Measurements from ENCODE around the gene TENT4A.

Gene TENT4A

DNA sequence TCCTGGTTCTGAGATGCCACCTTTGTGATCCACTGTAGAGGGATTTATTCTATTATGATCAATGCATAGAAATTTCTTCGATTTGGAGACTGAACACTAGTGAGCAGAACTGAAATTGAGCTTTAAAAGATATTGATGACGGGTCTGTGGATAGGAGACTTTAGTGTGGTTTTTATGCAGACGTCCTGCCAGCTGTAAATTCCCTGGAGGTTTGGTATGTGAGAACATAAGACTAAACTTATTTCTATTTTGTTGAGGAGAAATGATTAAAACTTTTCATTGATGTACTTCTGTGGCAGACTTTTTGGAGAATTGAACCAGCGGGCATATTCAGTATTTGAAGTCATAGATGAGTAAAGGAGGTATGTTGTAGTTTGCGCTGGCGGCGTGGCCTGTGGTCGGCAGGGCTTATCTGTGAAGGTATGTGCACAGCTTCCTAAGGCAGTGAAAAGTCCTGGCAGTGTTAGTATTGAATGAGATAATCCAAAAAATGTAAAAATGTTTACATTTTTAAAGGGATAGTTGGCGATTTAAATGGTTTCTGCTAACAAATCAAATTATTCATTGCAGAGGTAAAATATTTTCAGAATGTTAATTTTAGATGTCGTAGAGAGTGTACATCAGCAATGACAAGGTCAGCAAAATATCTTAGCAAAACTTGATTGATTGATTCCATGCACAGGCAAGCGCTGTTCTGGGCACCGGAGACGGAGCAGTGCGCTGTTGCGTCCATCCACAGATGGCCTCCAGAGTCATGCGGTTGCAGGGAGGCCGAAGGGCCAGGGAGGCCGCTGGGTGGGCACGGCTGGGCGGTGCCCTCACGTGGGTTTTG lies 20.4 kb downstream of the TENT4A start:
- DNase-seq: no peak

DNA sequence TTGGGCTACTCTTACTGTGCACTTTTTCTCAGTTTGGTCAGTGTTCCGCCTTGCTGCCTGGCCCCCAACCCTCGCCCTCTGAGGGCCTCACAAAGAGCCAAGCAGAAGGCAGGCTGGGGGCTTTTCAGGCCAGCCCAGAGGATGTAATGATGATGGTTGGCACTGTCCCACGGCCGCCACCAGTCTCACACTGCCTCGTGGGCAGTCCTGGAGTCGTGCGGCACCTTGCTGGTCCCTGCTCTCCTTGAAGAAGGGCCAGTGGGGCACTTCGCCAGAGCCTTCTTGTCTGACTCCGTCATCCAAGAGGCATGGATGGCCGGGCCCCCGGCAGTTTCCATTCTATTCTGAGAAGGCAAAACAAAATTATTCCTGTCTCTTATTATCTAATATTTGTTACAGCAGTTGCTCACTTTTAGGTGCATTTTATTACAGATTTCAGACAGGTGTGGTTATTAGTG lies 21.0 kb downstream of the TENT4A start:
- no peak for DNase-seq

DNA sequence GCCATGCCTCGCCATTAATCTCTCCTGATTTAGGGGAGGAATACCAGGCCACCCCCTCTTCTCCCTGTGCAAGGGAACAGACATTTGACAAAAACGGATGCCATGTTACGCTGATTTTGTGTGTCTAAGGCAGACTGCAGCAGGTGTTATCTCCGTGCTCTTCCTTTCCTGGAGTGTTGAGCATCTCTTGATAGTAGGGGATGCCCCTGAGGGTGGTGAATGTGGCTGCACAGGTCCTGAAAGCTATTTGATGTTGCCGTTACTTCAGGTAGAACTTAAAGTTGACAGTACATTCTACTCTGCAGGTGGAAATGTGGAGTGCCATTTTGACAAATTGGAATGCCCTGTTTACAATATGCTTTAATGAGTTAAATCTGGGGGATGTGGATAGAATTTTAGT lies 21.5 kb downstream of the TENT4A start:
- DNase-seq: no peak

DNA sequence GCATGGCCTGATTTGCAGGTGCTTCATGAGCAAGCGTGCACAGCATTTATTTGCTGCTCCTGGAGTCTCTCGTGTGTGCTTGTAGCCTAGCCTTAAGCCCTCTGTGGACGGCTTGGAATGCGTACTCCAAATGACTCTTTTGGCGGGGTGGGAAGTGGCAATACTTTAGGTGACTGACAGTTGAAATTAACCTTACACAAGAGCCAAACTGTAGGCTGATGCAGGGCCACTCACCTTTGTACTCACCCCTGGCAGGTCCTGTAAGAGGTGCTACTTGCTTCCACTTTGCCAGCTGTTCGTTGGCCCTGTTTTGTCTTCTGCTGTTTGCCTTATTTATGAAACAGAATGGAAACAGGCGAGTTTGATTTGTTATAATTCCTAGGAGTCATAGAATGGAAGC lies 22.9 kb downstream of the TENT4A start:
- DNase-seq: no peak

DNA sequence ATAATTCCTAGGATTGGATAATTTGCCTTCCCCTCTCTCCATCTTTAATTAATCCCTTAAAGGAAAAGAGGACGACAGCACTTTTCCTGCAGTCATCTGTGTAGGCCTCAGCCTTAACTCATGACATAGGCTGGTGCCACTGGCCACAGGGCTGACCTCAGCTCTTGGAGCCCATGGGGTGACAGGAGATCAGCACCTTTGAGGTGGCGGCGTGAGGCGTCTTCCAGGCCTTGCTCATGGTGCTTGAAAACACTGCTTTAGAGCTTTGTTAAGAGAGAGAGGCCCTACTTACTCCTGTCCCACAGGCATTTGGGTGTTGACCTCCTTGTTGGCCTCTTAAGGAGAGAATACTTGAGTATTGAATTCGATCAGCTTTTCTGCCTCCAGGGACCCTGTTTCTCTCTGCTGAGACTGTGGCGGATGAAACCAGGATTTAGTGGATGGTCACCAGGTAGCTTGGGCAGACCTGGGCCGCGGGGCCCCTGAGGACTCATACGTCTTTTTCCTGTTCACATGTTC lies 23.4 kb downstream of the TENT4A start:
- DNase-seq: no peak

DNA sequence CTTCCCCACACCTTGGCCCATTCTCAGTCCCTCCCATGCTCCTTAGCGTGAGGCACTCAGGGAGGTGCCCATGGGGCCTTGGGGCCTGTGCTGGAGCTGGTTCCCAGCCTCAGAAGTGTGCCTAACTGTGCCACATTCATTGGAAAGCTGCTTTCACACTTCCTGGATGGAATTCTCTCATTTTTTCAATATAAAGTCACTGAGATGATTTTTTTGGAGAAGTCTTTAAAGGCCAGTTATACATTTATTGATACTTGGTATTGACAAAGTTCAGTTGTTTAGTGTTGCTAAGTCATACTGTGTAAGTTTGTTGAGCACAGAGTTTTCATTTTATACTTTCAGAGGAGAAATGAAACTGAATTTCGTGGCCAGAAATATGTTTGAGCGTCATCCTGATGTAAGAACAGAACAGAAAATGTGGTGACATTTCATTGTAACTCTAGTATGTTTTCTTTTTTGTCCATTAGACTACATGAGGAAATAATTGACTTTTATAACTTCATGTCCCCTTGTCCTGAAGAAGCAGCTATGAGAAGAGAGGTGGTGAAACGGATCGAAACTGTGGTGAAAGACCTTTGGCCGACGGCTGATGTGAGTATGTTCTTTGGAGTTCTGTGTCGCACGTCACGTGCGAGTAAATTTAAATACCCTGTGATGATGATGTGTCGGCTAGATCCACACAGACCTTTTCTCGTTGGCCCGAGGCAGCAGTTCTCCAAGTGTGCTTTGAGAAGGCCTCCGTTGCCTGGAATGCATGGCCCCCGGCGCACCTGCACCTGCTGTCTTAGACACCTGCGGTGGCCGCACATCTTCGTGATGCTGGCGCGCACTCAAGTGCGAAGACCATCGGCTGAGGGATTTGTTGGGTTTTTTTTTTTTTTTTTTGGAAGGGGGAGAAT lies 24.1 kb downstream of the TENT4A start:
- no peak for DNase-seq

DNA sequence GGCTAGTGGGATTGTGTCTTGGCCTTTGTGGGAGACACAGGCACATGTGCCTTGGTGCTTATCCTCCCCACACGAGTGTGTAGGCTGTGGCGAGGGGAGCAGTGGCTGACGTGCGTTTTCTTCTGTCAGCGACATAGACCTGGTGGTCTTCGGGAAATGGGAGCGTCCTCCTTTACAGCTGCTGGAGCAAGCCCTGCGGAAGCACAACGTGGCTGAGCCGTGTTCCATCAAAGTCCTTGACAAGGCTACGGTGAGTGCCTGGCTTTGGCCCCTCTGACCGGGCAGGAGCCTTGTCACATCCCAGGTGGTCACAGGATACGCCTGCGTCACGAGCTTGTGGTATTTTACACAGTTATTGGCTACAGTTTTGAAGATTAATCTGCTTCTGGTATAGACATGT lies 26.4 kb downstream of the TENT4A start:
- DNase-seq: no peak

DNA sequence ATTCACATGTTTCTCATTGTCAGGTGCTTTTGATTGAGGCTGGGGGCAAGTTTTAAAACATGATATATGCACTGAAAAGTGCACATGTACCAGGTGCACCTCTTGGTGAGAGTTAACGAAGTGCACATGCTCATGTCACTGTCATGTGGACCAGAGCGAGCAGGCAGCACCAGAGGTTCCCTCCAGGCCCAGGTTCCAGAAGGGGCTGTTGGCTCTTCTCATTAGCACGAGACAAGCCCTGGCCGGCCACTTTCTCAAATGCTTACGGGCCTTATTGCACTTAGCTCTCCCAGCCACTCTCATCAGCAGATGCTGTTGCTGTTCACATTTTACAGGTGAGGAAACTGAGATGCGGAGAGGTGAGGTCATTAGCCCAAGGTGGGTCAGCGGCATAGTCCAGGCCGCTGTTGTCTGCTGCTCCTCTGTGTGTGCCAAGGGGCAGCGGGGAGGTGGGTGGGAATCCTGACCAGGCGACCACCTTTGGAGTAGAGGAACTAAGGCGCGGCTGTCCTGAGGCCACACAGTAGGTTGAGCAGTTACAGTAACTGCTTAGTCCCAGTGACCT lies 27.4 kb downstream of the TENT4A start:
- no peak for DNase-seq

DNA sequence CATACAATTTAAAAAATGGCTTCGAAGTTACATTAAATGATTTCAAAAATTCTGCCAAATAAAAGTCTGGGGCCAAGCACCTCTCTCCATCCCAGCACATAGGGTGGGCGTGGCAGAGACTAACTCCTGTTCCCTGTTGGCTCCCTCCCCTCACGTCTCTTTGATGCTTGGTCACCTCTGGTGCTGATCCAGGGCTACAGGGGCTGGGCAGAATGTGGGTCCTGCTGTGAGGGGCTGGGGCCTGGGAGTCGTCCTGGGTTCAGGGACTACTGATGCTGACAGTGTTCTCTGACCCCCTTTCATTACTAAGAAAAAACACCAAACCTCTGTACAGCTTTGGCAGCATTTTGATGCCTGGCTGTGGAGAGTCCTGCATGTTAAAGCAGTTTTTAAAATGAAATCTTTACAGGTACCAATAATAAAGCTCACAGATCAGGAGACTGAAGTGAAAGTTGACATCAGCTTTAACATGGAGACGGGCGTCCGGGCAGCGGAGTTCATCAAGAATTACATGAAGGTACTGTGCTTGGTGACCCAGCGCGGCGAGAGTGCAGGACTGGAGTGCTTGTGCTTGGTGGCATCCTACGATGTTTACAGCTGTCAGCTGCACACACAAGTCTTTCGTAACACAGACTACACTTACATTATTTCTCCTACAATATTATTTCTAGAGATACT lies 29.0 kb downstream of the TENT4A start:
- DNase-seq: no peak

DNA sequence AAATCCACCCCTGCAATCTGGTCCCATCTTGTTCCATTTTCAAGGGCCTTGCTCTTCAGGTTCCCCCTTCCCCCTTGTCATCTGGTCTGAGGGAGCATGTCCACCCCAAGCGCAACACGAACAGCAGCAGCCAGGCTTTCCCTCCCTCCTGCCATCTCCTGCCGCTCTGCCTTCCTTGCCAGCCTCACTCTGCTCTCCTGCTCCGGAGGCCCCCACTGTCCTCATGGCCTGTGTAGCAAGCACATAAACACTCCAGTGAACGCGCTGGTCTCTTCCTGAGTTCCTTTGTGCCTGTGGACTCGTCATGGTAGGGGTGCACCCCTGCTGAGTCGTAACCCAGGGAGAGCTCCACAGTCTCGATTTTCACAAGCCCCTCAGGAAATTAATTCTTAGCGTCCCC lies 29.9 kb downstream of the TENT4A start:
- no peak for DNase-seq

DNA sequence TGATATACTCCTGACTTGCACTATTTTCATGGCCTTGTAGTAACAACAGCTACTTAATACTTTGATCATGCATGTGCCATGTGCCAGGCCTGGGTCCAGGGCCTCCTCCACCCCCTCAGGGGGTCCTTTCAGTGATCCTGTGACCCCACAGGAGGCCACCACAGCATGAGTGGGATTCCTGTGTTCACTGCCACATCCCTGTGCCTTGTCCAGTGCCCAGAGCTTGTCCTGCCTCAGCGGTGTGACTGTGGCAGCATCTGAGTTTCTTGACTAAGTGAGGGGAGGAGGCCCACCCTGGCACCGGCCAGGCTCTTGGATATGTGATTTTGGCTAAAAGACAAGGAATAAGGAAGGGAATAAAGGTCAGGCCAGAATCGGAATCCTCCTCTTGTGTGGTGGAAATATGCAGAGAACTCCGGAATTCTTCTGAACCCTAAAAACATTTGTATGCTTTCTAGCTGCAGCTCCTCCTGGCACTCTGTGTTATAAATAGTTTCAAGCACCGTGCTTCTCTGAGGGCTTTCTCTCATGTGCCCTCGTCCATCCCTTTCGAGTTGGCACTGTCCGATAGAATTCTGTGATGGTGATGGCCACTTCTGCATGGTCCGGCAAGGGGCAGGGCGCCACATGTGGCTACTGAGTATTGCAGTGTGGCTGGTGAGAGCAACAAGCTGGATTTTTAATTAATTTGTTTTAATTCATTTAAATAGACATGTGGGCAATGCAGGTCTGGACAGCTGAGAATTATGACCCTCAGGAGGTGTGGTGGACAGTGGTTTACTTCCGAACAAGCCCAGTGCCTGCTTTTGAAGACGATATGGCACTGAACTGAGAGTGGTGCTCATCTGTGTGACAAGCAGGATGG lies 31.8 kb downstream of the TENT4A start:
- DNase-seq: no peak

DNA sequence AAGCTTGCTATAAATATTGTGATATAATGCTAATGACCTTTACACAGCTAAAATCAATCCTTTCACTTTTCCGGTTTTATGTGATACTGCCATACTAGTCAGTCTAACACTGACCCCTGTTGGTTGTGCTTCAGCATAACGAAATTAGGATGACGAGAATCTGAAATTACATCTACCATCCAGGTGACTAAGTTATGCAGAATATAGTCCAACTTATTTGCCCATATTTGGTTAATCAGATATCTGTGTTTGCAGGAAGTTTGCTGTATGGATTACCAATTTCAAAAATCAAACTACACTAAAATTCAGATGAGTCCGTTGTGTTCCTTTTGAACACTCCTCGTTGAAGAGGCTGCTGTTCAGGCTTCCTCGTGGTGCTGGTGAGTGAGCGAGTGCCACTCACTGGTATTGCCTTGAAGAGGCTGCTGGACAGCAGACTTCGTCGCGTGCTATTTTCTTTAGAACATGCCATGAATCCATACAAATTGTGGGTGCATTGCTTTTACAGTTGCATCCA lies 32.5 kb downstream of the TENT4A start:
- no peak for DNase-seq

DNA sequence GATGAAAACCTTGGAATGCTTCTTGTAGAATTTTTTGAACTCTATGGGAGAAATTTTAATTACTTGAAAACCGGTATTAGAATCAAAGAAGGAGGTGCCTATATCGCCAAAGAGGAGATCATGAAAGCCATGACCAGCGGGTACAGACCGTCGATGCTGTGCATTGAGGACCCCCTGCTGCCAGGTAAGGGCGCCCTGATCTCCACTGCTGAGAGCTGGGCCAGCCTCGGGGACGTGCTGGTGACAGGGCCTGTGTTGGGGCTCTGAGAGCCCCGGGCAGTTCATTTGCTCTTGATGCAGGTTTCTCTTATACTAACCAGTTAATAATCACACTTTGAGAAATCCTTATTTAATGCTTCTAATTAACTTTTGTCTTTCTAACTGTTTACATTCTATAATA lies 33.0 kb downstream of the TENT4A start:
- no peak for DNase-seq

DNA sequence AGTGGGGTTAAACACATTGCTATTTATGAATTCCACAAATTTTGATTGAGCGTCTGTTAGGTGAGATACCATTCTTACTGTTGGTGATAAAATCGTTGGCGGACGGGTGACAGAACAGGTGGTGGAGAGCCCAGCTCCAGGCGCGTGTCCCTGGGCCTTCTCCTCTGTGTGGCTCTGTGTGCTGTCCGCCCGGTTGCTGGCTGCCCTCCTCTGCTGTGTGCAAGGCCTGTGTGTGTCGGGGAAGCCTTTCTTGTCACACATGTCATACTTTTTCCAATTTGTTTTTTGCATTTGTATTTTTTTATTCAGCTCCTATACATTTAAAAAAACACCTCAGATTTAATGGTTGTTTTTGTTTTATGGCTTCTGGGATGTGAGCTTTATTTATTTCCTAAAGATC lies 33.9 kb downstream of the TENT4A start:
- DNase-seq: no peak

DNA sequence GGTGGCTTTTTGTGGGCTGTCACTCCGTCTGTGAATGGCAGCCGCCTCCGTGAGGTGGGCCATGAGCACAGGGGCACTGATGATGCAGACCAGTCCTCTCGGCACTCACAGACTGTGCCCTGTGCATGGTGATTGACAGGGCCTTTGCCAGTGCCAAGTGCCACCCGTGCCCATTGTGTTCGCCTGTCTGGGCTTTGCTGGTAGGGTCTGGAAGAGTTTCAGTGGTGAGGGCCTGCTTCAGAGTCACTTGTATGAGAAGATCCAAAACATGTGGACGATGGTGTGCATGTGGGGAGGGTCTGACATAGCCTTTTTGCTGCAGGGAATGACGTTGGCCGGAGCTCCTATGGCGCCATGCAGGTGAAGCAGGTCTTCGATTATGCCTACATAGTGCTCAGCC lies 34.9 kb downstream of the TENT4A start:
- DNase-seq: no peak

DNA sequence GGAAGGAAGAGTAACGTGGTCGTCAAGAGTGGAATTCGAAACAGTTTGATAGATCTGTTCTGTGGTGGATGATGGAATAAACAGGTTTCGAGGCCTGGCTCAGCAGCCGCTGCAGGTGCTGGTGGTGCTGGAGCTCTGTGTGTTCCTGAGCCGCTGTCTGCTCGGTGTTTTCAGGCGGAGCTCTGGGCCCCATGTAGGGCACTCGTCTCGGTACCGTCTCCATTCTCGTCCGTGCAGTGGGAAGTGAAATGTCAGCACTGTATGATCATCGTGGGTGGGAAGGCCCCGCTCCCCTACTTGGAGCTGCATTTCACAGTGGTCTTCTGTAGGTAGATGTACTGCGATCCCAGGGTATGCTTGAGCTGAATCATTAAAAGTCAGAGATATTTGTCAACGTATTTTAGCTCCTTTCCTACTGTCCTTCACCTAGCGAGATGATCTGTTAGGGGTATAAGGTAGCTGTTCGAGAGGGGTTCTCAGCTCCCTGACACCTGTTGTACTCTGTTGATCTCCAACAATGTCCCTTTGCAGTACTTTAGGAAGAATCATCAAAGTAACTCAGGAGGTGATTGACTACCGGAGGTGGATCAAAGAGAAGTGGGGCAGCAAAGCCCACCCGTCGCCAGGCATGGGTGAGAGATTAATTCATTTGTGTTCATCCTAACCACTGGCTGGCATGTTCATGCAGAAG lies 35.9 kb downstream of the TENT4A start:
- no peak for DNase-seq

DNA sequence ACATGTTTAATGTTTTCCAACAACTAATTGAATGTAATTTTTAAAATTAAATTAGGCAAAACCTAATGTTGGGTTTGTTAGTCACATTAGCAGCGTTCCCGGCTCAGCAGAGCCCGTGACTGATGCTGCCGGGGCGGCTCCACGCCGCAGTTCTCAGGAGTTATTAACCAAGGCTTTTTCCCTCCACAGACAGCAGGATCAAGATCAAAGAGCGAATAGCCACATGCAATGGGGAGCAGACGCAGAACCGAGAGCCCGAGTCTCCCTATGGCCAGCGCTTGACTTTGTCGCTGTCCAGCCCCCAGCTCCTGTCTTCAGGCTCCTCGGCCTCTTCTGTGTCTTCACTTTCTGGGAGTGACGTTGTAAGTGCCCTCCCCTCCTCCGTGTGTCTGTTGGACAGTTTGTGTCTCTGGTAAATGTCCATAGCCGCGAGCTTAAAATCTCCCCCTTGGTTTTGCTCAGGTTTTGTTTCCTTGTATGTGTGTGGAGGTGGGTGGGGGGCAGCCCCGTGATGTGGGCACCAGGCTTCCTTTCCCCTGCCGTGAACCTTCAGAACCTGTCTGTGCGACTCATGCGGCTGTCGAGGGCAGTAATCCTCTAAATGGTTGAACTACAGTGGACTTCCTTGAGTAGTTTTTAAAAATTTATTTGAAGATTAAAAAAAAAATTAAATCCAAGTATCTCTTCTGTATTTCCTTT lies 37.1 kb downstream of the TENT4A start:
- DNase-seq: no peak

DNA sequence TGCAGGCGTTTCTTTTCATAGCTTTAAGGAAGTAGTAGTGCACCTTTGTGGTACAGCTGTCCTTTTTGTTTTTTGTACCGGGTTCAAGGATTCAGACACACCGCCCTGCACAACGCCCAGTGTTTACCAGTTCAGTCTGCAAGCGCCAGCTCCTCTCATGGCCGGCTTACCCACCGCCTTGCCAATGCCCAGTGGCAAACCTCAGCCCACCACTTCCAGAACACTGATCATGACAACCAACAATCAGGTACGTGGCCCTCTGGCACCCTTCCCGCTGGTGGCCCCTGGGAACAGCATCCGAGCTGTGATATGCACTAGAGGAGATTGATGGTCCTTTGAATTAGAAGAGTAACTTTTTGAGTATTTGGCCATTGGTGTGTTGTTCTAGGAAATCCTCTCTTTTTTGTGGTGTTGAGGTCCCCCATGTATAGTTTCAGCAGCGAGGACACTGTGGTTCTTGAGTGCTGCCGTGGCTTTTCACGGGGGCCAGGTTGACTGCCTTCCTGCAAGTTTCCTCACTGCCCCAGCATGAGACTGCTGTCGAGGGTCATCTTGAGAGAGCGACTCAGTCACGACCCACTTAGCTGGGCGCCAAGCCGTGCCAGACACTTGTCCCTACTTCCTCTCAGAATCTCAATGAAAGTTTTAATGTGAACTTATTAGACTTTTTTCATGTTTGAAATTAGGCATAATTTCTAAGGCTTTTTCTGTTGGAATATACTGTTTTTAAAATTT lies 37.9 kb downstream of the TENT4A start:
- no peak for DNase-seq

DNA sequence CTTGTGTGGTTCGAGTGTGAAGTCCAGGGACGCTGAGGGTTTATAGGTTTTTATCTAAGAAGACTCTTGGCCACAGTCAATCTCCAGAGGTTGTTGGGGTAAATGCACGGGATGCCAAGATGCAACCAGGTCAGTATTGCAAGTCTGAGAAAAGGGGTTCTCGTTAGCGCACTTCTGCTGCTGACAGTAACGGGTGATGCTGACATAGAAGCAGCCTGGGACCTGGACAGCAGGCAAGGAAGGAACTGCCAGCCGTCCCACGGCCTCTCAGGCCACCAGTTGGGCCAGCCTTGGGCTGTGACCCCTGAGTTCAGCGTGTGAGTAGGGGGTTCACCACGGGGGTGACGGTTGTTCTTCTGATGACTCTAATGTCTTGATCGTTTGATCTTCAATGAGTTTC lies 39.0 kb downstream of the TENT4A start:
- no peak for DNase-seq

DNA sequence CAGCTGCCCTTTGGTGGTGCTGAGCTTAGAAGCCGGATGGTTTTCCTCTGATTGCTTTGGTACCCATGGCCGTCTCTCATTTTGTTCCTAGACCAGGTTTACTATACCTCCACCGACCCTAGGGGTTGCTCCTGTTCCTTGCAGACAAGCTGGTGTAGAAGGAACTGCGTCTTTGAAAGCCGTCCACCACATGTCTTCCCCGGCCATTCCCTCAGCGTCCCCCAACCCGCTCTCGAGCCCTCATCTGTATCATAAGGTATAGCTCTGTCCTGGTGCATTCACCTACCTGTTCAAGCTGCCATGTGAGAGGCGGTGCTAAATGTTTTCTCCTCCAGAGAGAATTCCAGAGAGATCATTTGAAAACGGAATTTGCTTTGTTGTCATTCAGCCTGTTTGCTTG lies 39.5 kb downstream of the TENT4A start:
- DNase-seq: no peak
